Measurements from ENCODE around the gene BRCA1. TPM values are rescaled to one million over a fixed set of nuclear protein-coding genes. Genes with fewer than 3 reads are reported as not detected.
"Not testable (repeated sequence)": the region's sequence is repeated elsewhere in the genome, so short reads cannot be mapped to it uniquely, and the experiment has no call there.

The BRCA1 gene
- total RNA-seq, 1 experiment from 2014 or later = 44.1 TPM

DNA sequence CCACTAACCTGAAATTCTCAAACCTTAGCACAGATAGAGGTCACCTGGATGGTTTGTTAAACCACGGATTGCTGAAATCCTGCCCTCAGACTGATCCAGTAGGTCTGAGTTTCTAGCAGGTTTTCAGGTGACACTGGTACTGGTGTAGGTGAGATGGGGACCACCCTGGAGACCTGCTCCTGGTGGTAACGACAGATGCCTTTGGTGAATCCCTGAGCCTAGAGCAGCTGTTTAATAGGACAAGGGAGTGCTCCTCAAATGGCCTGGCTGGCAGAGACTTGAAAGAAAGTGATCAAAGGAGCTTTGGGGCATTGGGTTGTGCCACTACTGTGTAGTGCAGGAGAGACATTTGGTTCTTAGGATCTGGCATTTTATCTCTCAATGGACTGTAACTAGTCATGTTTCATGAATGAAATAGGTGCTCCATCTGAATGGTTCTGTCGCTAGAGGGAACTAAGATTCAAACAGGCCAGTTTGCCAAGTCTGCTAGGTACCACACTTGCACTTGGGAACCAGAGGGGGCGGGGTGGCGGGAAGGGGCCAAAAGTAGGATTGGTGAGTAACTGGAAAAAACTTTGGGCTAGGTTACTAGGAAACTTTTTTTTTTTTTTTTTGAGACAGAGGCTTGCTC is 121.5 kb downstream of the BRCA1 start (continued):
- no peak for TF ChIP-seq ATF3 (IDR thresholded peaks at IDR 0.05)
- TF ChIP-seq ELF1 (IDR thresholded peaks at IDR 0.05; ENCODE audit: borderline replicate concordance, low read depth) = no peak
- TF ChIP-seq JUND (IDR thresholded peaks at IDR 0.05) = 0 out of 2 replicates have a peak, but pooled peaks have one; percentile 15

DNA sequence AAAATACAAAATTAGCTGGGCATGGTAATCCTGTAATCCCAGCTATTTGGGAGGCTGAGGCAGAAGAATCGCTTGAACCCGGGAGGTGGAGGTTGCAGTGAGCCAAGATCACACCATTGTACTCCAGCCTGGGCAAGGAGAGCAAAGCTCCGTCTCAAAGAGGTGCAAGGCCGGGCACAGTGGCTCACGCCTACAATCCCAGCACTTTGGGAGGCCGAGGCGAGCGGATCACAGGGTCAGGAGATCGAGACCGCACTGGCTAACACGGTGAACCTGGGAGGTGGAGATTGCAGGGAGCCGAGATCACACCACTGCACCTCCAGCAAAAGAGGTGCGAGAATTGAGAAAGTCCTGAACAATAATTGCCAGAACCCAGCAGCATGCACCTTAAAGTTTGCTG is 124.3 kb downstream of the BRCA1 start:
- H3K4me1 ChIP-seq (ENCODE audit: control insufficient read depth in 1 of 2, insufficient read depth in 2 of 2, low read length in 2 of 2) = peaks cover 13 to 73% of the 10 kb centered on the region in 2 experiments
- H4K20me1 ChIP-seq (ENCODE audit: insufficient read depth); H3K27me3 ChIP-seq (ENCODE audit: insufficient read depth, low read length); intact Hi-C loops (cut with micrococcal nuclease); POLR2A ChIA-PET; DNase-seq (ENCODE audit: low read depth, low spot score); ATAC-seq; H2AFZ ChIP-seq (ENCODE audit: low read depth, low read length, poor library complexity, severe bottlenecking); H3K9me3 ChIP-seq (ENCODE audit: control insufficient read depth in 1 of 2, insufficient read depth in 1 of 2, low read depth in 1 of 2, low read length in 2 of 2); H3K9me2 ChIP-seq (ENCODE audit: insufficient read depth); CTCF ChIA-PET; H3K9ac ChIP-seq (ENCODE audit: low read length); BruUV-seq (replicated peaks); RAD21 ChIA-PET (ENCODE audit: low non-redundant PET in 1 of 2, low total read pairs in 2 of 2, uncharacterized antibody in 2 of 2, unreplicated experiment in 2 of 2); H3K4me3 ChIP-seq (replicated peaks in 1 of 2; ENCODE audit: low read depth in 1 of 2, low read length in 2 of 2): not testable (repeated sequence)
- H3K79me2 ChIP-seq (ENCODE audit: insufficient read depth, low read length) = peaks cover 41% of the 10 kb centered on the region
- peak overlapping the region; percentile 25; the same call in 1 of the 2 replicates for H3K4me2 ChIP-seq (ENCODE audit: low read length)
- peak overlapping the region; percentile 55 for H3K27ac ChIP-seq (ENCODE audit: low read depth, low read length)
- H3K36me3 ChIP-seq (ENCODE audit: control insufficient read depth in 1 of 2, insufficient read depth in 2 of 2, low read length in 2 of 2) = peaks cover 14 to 32% of the 10 kb centered on the region in 2 experiments

- POLR2A ChIA-PET = interaction anchor here (1.4 to 2.4 kb wide), 4 partner anchors 9 to 369 kb away, joined by 4 to 38 read pairs (median 13); partner anchors contain the start of genes BECN1, IFI35, RND2 and VAT1
- H3K9me2 ChIP-seq (ENCODE audit: insufficient read depth) = no peaks in the 10 kb centered on the region
- H3K4me1 ChIP-seq (ENCODE audit: control insufficient read depth in 1 of 2, insufficient read depth in 2 of 2, low read length in 2 of 2) = peaks cover 13 to 56% of the 10 kb centered on the region in 2 experiments
- no peaks in the 10 kb centered on the region for H4K20me1 ChIP-seq (ENCODE audit: insufficient read depth)
- peak overlapping the region; percentile 99 for H3K9ac ChIP-seq (ENCODE audit: low read length)
- CTCF ChIA-PET = interaction anchor here (1.7 kb wide), 1 partner anchor 25 kb away, joined by 12 read pairs; the partner anchor contains the start of gene RND2
- peak overlapping the region; percentile 92 for H3K27ac ChIP-seq (ENCODE audit: low read depth, low read length)
- DNase-seq (ENCODE audit: low read depth, low spot score) (no peak), ATAC-seq (no peak)
- intact Hi-C loops (cut with micrococcal nuclease) = no loop called here
- RAD21 ChIA-PET (ENCODE audit: low non-redundant PET in 1 of 2, low total read pairs in 2 of 2, uncharacterized antibody in 2 of 2, unreplicated experiment in 2 of 2) = no interaction called here
- no peaks in the 10 kb centered on the region for H3K27me3 ChIP-seq (ENCODE audit: insufficient read depth, low read length)
- H3K9me3 ChIP-seq (ENCODE audit: control insufficient read depth in 1 of 2, insufficient read depth in 1 of 2, low read depth in 1 of 2, low read length in 2 of 2) = no peaks in the 10 kb centered on the region
- peak overlapping the region; percentile 98 for H3K4me2 ChIP-seq (ENCODE audit: low read length)
- H3K79me2 ChIP-seq (ENCODE audit: insufficient read depth, low read length) = peaks cover 41% of the 10 kb centered on the region
- H3K36me3 ChIP-seq (ENCODE audit: control insufficient read depth in 1 of 2, insufficient read depth in 2 of 2, low read length in 2 of 2) = peaks cover 14 to 32% of the 10 kb centered on the region in 2 experiments
- H2AFZ ChIP-seq (ENCODE audit: low read depth, low read length, poor library complexity, severe bottlenecking) = no peak overlapping the region
- peak overlapping the region; percentile 97 to 99 for H3K4me3 ChIP-seq (replicated peaks in 1 of 2; ENCODE audit: low read depth in 1 of 2, low read length in 2 of 2)
- BruUV-seq (replicated peaks) = no TSS peak
- no peak for TF ChIP-seq ZNF274 (IDR thresholded peaks at IDR 0.05; ENCODE audit: low read depth, low read length)
- TF ChIP-seq ATF3 (IDR thresholded peaks at IDR 0.05) = no peak
- no peak for TF ChIP-seq EZH2phosphoT487 (IDR thresholded peaks at IDR 0.05; ENCODE audit: borderline replicate concordance)
- TF ChIP-seq TCF7L2 (IDR thresholded peaks at IDR 0.05; ENCODE audit: borderline replicate concordance, extremely low read depth, insufficient read depth, insufficient read length) = no peak
- TF ChIP-seq POLR2AphosphoS5 (IDR thresholded peaks at IDR 0.05; ENCODE audit: low read depth, low read length) = no peak; the same call in 1 of the 2 replicates
- TF ChIP-seq EZH2 (IDR thresholded peaks at IDR 0.05) = no peak
- TF ChIP-seq CBX3 (IDR thresholded peaks at IDR 0.05; ENCODE audit: low read depth) = no peak
- no peak for TF ChIP-seq YY1 (IDR thresholded peaks at IDR 0.05; ENCODE audit: extremely low read depth, insufficient replicate concordance, low read depth, low read length)
- TF ChIP-seq RAD21 (IDR thresholded peaks at IDR 0.05; ENCODE audit: low read depth) = no peak
- TF ChIP-seq SP1 (IDR thresholded peaks at IDR 0.05; ENCODE audit: low read depth) = no peak
- TF ChIP-seq, protein P1, sequence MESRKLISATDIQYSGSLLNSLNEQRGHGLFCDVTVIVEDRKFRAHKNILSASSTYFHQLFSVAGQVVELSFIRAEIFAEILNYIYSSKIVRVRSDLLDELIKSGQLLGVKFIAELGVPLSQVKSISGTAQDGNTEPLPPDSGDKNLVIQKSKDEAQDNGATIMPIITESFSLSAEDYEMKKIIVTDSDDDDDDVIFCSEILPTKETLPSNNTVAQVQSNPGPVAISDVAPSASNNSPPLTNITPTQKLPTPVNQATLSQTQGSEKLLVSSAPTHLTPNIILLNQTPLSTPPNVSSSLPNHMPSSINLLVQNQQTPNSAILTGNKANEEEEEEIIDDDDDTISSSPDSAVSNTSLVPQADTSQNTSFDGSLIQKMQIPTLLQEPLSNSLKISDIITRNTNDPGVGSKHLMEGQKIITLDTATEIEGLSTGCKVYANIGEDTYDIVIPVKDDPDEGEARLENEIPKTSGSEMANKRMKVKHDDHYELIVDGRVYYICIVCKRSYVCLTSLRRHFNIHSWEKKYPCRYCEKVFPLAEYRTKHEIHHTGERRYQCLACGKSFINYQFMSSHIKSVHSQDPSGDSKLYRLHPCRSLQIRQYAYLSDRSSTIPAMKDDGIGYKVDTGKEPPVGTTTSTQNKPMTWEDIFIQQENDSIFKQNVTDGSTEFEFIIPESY (IDR thresholded peaks at IDR 0.05; ENCODE audit: extremely low read depth, insufficient replicate concordance, low read length) = no peak
- TF ChIP-seq, protein P2, sequence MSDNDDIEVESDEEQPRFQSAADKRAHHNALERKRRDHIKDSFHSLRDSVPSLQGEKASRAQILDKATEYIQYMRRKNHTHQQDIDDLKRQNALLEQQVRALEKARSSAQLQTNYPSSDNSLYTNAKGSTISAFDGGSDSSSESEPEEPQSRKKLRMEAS (IDR thresholded peaks at IDR 0.05) = no peak
- TF ChIP-seq SRF (IDR thresholded peaks at IDR 0.05; ENCODE audit: low read depth) = no peak
Measured at GRCh38 chr17:42999003-42999525, 126.1 kb downstream of the BRCA1 start.
